Islet of Langerhans (tissue), 1 donor: Measurements from ENCODE around the gene RALGAPA2.

ENCODE experiments used
- FAIRE-seq: peaks from one replicate; lab custom pipeline; 2011; peaks lifted over from hg19 to GRCh38; lab: Jason Lieb, UNC

RALGAPA2 gene

DNA sequence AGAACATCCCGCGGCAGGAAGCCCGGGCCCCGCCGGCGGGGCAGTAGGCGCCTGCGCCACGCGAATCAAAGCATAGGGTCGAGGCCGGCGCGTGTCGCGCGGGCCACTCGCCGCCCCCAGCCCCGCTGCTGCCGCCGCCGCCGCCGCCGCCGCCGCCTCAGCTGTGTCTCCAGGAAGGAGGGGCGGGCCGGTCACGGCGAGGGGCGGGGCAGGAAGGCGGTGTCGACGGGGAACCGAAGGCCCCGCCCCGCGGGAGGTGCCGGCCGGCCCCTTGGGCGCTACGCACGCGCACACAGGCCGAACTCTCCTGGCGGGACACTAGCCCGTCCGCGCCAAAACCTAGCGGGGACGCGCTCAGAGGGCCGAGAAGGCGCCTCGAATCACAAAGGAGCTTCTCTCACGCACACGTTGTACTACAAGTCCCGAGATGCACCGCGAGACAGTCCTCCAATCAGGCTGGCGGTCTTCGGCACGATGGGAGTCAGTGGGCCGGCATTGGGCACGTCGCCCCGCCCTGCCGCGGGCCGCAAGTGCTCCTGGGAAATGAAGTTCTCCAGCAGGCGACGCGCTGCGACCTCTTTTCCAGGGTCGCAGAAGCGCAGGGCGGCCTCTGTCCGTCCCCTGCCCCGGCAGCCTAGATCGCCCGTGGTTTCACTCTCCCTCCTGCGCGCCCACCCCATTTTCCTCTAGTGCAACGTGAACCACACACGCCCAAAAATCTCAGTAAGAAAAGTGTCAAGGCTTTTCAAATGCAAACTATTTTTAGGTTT is at the start of gene RALGAPA2:
Gene RALGAPA2 (minus strand): TSS at position 171 of the 770 bp plus-strand sequence. CDS start 164 bp downstream, at position 7.
- FAIRE-seq, result peak; percentile 93

DNA sequence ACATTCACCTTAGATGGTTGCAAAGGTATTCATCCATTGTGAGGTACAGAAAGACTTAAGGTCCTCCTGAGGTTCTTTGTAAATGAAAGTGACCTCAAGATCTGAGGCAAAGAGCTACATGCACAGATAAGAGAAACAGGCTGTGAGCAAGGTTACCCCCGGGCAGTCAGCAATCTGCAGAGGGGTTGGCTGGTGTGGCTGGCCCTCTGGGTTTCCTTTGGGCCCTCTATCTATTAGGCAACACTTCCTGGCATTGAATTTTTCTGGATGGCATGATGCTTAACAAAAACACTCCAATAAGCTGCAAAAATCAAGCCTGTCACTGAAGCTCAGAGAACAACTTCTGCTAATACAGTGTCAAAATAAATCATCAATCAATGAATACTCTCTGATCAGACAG is 48.9 kb upstream of the RALGAPA2 start:
- no peak for FAIRE-seq

DNA sequence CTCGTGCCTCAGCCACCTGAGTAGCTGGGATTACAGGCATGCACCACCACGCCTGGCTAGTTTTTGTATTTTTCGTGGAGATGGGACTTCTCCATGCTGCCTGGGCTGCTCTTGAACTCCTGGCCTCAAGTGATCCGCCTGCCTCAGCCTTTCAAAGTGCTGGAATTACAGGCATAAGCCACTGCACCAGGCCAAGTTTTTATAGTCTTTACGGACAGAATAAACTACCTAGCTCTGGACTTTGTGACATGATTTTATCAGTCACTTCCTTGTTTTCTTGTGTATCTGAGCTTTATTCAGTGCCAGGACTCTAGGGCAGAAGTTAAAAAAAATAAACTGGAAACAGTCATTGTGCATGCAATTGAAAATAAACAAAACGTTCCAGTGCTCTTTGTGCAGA is 46.7 kb upstream of the RALGAPA2 start:
- FAIRE-seq, result no peak

DNA sequence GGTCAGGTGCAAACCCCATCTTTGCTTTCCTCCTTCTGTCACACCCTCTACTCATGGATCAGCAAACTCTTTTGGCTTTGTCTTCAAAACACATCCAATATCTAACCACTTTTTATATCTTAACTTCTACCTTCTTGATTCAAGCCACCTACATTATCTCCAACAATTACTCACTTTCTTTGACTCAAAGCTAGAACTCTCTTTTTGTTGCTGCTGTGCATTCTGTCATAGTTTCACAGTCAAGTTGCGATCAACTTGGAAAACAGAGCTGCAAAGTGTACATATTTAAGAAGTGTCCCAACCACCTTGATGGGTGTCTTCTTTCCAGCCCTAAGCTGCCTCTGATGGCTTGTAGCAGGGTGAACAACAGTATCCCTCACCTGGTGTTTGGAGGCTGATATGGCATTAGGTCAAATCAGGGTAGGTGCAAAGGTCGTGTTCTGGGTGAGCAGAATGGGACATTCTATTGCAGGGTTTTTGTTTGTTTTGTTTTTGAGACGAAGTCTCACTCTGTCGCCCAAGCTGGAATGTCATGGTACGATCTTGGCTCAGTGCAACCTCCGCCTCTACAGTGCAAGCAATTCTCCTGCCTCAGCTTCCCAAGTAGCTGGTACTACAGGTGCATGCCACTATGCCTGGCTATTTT is 43.4 kb upstream of the RALGAPA2 start:
- FAIRE-seq, result no peak

DNA sequence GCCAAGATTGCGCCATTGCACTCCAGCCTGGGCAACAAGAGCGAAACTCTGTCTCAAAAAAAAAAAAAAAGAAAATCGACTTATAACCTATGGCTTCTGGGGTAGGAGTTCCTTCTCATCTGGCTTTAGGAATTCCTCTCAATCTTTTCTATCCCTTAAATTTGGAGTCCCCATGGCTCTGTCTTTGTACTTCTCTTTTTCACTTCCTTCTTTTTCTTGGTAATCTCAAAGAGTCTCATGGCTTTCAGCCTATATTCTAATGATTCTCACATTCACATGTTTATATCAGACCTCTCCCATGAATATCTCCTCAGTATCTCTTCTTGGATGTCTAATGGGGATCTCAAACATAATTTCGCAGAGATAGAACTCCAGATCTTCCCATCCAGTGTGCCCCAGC is 42.8 kb upstream of the RALGAPA2 start:
- FAIRE-seq, result no peak

DNA sequence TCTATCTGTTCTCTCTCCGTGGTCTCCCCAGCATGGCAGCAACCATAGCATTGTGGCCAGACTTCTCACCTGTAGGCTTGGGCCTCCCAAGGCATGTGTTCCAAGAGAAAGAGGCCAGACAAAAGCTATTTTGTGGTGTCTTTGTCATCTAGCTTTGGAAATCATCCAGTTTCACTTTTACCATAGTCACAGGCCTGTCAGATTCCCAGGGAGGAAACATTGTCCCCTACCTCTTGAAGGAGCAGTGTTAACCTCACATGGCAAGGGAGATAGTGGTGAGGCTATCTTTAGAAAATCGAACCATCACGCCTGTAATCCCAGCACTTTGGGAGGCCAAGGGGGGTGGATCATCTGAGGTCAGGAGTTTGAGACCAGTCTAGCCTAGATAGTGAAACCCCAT is 42.3 kb upstream of the RALGAPA2 start:
- no peak for FAIRE-seq

DNA sequence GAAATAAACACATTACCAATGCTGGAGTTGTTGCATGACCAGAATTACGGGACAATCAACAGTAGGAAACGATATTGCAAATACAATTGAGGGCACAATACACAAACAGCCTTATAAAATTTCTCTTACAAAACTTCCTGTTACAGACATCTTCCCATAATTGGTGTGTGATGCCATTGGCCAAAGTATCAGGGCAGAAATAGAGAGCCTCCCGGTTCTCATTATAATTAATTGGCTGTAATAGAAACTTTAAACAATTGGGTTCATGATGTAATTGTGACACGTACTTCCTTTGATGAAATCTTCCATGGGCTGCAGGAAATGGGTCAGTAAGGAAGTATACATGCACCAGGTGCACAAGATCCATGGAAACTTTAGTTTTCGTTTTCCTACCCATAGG is 40.3 kb upstream of the RALGAPA2 start:
- FAIRE-seq, result no peak

DNA sequence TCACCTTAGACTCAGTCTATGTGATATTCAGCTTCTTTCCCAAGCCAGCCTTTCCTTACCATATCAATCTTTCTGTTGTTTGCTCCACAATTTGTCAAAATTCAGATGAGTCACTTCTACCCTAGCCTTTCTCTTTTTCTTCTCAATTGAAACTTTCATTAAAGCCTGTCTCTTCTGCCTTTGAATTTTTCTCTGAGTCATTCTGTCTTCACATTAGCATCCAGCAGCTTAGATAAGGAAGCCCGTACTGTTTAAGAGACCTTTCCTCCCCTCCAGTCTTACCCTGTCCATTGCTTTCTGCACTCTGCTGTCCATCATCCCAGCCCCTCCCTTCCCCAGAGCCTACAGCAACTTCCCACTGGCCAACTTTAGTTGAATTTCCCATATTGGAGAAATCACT is 34.9 kb upstream of the RALGAPA2 start:
- no peak for FAIRE-seq

DNA sequence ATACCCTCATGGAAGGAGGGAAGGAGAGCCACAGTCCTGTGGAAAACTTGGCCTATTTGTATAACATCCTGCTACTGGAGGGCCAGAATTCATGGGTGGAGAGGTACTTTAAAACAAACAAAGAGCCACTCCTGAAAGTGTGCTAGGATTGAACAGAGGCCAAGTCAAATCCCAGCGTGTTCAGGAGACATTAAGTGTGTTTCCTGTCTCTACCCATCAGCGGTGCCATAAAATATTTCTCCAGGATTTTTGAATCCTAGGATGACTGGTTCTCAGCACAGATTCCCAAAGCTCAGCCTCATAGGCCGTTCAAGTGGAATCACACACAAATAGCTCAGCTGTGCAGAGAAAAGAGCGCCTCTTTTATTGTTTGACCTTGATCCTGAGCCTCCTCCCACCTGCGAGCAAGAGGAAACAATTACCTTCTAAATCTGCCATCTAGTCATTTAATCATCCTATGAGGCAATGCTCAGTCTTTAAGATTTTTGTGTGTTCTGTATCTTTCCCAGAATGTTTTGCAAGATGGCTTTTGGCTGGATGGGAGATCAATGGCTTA is 31.8 kb upstream of the RALGAPA2 start:
- FAIRE-seq, result no peak

DNA sequence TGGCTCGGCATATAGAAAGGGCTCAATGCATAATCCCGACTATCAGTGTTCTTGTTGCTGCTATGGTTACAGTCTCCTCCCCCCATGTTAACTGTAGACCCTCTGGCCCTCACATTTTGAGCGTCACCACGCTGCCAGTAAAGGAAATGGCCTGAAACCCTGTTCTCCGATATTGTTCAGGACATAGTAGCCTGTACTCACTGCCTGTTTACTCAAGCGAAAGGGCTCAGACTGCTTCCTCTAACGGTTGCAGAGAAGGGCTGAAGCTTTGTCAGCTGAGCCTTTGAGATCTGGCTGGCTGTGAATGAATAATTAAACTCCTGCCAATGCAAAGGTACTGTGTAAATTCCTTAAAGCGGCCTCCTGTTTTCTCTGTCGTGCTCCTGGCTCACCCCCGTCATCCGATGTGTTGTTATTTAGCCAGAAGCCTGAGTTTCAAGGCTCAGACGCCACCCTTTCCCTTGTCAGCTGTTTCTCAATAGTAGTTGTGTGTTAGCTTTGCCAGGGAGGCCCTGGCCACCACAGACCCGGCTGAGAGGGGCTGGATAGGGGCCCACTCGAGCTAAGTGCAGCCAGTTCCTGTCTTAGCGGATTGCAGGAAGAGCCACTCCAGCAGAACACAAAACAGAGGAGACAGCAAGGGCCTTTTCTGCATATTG is 31.2 kb upstream of the RALGAPA2 start:
- FAIRE-seq, result peak; percentile 5

DNA sequence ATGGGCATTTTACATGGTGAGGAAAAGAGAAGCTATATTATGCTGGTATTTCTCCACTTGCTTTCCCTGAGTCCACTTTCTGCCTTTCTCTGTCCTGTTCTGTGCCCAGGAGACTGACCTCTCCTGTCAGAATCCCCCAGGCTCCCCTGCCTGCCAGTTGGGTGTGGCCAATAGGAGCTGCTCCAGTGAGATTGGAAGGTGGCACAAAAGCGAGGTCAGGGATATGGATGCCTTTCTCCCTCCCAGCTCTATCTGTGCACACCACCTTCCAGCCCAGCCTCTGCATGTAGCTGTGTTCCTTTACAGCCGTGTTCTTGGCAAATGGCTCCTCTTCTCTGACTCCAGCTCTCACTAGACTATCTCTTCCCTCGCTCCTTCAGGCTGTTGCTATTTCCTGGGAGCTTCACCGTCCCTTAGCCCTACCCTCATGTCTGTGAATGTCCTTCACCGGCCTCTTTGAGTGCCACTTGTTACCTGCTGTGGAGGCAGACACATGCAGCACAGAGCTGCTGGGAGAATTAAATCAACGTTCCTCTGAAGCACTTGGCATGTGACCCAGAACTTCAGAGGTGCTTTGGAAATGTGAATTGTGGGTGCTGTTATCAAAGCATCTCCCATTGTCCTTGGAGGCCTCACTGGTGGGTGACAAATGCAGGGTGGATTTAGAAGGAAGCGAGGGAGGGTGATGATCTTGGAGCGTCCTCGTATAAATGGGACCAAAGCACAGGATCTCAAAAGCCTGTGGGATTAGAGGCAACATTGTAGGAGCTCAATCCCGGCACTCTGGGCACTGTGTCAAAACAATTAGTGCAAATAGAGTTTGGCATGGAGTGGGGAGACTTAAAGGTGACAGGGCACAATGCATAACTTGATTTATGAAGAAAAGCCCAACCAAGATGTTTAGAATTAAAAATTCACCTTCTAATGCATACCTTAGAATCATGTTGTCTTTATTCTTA is 28.9 kb upstream of the RALGAPA2 start:
- FAIRE-seq, result no peak

DNA sequence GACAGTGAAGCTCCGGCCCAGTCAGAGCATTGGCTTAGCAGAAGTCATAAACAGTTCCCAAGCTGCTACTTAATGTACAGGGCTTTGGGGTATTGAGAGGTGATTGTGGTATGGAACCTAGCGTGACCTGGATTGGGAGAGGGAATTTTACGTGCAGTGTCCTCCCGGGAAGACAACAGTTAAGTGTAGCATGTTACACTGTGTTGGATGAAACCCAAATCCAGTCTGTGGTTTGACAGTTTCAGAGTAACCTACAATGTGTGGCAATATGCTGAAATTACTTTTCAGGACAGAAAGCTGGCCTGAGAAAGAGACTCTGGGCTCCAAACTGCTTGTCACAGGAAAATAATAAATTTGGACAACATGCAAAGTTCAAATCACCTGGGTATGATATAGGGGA is 28.1 kb upstream of the RALGAPA2 start:
- FAIRE-seq, result no peak

DNA sequence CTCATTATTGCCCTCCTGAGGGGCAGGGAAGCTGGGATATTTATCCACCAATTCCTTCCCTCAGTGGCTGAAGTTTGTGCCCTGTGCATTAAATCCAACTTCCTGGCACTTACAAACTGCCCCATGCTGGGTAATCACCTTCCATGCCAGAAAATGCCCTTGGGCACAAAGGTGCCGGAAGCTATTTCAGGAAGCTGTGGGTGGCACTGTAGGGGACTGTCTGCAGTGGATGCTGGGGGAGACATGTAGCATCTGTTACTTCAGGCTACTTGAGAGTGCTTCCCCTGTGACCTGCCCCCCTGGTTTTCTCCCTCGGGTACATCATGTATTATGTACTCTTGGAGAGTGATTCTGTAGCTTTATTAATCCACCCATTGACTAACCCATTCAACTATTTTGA is 24.7 kb upstream of the RALGAPA2 start:
- FAIRE-seq, result no peak

DNA sequence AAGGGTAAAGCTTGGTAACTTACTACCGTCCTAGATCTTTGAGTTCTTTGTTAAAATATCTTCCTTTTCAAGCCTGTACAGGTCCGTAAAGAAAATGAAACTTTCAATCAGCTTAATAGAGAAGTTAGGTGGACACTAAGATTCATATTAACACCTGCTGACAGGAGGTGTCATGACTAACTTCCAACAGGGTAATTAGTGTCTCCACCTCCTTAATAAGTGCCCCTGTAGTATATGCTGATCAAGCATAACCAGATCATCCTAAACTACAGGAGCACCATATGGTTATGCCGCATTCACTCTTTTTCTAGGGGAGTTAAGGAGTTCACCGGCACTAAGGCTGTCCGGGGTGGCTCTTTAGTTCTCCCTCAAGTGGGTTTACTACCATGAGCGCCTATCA is 23.9 kb upstream of the RALGAPA2 start:
- FAIRE-seq, result no peak

DNA sequence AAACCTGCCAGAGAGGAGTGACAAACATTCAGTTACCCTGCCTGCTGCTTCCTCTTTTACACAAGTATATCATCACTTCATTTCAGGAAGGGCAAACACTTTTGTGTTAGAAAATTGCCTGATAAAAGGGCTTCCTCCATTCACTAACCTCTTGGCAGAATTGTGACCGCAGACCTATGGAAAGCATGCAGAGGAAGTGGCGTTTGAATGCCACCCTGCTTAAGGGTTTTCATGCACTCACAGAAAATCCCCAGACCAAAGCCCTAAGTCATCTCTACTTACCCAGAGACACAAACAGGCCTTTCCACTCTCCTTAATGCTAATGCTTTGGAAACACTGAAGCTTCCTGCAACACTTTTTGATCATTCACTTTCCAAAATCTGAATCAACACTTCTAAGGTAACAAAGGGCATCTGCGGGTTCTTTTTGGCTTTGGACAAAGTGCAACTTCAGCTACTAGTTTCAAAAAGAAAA is 22.1 kb upstream of the RALGAPA2 start:
- FAIRE-seq, result no peak

DNA sequence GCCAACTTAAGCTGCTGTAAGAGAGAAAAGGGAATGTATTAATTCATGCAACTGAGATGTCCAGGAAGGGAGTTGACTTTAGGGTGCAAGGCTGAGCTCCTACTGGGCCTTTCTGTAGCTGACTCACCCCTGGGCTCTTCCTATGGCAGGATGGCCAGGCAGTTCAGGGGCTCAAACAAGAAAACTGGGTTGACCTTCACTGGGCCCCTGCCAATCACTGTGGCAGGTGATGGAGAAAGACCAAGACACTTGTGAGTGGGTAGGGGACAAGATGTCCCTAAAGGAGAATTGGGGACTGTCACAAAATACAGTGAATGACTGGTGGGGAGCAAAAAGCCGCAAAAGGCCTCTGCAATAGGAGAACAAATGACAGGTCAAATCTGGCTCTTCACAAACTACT is 21.5 kb upstream of the RALGAPA2 start:
- no peak for FAIRE-seq

DNA sequence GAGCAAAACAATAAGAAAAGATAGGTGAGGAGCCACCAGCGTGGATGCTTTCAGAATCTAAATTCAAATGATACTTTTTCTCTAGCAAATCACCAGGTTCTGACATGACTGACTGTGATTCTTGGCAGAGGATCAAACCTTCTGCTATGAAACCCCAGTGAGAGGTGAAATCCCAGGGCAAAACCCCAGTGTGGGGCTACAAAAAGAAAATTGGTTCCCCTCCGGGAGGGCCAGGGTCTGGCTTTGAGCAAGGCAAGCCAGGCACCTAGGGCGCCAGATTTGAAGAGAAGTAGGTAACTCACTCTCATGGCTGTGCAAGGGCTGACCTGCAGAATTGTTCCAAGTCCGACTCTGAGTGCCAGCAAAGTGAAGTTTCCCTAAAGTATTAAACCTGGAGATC is 20.2 kb upstream of the RALGAPA2 start:
- no peak for FAIRE-seq

DNA sequence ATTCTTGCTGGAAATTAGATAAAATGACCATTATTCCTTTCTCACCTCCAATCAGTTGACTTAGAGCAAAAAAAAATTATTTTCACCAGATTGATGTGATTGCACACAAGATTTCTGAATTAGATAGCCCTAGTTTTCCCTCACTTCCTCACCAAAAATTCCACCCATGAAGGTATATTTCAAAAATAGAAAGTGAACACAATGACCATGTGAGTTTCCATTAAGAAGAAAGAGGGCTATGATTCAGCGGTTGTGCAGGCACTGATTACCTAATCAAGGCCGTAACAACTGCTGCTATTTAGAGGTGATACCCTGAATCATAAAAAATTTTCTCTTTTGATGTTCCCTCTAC is 19.5 kb upstream of the RALGAPA2 start:
- no peak for FAIRE-seq

DNA sequence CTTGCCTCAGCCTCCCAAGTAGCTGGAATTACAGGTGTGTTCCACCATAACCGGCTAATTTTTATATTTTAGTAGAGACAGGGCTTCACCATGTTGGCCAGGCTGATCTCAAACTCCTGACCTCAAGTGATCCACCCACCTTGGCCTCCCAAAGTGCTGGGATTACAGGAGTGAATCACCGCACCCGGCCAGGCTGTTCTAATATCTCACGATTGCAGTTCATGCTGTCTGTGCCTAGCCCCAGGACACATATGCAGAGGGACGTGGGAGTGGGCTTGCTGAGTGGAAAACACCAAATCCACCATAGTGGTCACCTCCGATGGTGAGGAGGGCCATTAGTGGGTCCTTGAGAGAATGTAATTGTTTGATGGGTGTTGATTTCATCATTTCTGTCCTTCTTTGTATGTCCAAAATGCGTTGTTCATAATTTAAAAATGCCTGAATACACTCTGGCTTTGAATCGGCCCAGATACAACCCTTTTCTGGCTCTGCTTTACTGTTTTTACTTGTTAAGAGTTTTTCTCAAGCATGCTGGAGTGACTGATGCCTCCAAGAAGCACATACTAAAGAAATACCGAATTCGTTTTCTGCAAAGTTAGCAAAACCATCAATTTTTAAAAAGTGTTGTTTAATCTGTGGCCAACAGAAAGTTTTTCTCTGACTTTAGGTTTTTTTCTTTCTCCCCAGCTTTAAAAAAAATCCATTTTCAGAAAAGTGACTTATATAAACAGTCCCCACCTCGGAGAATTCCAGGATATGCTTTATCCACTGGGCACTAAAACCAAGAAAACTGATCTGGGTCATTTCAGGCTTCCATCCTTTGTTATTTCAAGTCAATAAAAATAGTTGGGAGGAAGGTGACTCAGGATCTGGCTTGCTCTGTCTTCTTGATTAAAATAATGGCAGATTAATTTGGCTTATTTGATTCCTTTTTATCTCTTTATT is 18.8 kb upstream of the RALGAPA2 start:
- FAIRE-seq, result no peak

DNA sequence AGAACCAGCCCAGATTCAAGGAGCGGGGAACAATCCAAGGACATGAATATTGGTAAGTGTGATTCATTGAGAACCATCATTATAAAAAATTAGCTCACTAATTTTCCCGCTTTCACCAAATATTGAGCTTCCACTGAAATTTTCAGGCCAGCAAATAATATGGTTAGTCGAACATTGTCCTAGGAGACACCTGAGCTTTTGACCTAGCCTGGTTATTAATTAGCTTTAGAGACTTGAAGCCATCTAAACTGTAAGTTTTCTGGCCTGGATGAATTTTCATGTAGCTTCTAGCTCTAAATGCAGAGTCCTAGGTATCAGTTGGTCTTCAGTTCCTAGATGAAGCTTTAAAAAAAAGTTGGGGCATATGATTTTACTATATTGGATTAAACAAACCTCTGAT is 17.1 kb upstream of the RALGAPA2 start:
- no peak for FAIRE-seq

DNA sequence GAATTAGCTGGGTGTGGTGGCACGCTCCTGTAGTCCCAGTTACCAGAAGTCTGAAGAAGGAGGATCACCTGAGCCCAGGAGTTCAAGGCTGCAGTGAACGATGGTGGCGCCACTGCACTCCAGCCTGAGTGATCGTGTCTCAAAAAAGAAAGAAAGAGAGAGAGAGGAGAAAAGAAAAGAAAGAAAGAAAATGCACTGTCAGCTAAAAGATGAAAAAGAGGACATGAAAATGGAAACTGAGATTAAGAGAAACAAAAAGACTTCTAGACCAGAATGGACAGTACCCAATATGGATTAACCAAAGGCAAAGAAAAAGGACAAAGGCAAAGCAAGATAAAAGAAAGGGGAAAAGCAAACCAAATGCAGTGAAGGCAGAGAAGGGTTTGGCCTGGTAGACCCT is 9.0 kb upstream of the RALGAPA2 start:
- no peak for FAIRE-seq
